HG02759 (cell line): Measurements from ENCODE around the gene EPS8.

Source experiments
- ATAC-seq: cut with Tn5 transposase; IDR thresholded peaks from one replicate; pipeline ENCODE4 v1.9.1; 2021; ENCODE audit warnings: mild to moderate bottlenecking, moderate library complexity; ENCODE audit not compliant: unreplicated experiment

Gene EPS8

GRCh38 chr12:15789220-15790171 lies at the start of gene EPS8:
TSS of gene EPS8 (minus strand) at chr12:15789388. CDS start at chr12:15682951, 106,437 bp downstream.
- ATAC-seq = peak; percentile 95

GRCh38 chr12:15837141-15837790 lies 48.1 kb upstream of the EPS8 start:
- no peak for ATAC-seq

DNA sequence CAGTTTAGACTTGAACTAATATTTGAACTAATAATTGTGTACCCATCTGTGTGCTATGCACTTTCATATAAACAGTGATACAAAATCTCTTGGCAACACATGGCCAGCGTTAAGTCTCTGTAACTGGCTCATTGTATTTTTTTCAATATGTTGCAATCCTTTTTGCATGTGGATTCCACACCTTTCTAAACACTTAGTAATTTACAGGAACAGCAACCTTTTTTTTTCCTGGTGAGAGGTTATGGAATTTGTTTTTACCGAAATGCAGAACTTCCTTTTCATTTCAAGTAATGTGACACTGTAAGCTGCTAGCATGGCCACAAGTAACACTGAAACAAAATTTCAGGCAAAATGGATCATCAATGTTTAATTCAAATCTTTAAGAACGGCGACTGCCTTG lies 45.4 kb upstream of the EPS8 start:
- ATAC-seq = no peak

DNA sequence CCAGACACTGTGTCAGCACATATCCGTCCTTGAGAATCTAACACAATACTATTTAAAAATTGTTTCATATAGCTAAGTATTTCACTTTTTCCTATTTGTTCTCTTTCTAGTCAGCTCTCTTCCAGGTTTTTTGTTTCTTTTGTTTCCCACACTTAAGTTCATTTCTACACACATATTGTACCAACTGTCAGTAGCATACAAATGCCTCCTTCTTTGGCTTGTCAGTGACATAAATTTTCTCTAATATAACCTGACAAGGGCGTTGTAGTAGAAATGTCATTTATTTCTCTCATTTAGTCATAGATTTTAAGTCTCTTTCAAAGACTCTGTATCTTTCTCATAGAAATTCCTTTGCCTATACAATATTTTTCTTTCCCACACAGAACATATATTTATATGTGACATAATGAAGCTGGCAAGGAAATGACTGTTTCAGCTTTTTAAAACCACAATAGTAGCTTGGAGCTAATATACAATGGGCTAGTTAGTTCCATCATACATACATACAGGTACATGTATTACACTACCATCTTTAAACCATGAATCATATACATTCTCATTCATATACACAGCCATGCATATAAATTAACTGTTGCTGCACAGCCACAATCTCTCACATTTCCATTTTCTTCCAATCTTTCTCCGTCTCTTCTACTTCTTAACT lies 42.3 kb upstream of the EPS8 start:
- no peak for ATAC-seq

DNA sequence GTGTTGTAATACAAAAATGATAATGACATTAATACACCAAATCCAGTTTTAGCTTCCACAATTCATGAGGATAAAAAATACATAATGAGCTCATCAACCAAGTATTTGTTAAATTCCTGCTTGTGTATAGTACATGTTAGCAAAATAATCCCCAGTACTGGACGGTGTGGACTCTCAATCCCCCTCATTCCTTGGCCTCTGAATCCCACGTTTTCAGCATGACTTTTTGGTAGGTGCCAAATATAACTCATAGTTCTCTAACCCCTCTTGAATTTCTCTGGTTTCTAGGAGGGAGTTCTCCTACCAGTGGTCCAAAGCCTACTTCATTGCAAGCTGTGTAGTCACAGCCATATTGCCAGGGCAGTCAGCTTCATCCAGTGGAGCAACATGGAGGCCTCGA lies 41.4 kb upstream of the EPS8 start:
- ATAC-seq = no peak

GRCh38 chr12:15829949-15830348 lies 40.8 kb upstream of the EPS8 start:
- ATAC-seq = no peak

- ATAC-seq = no peak
These were observed 40.1 kb upstream of the EPS8 start for GRCh38 chr12:15829255-15829654.

DNA sequence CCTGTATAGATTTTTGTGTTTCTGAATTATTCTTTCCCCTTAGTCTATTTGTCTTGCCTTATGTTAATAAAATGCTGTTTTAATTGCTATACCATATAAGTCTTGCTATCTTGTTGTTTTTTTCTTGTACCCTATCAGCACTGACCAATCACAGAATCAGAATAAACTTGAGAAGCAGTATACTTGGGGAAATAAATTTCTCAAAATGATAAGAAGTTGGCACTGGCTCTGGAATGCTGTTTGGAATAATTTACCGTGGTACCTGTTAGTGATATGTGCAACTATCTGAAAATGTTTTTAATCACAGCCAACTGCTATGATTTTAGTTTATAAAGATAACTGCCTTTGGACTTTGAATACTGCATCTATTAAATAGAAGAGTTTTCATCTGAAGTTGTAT lies 37.9 kb upstream of the EPS8 start:
- no peak for ATAC-seq

DNA sequence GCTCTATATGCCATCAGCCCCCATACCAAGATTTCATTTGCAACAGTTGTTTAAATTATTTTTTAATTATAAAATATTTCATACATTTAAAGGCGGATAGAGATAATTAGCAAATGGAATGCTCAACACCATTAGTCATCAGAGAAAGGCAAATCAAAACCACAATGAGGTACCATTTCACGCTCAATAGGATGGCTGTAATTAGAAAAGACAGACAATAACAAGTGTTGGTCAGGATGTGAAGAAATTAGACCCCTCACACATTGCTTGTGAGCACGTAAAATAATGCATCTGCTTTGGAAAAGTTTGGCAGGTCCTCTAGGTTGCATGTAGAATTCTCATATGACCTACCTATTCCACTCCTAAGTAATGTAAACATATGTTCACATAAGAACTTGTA lies 35.3 kb upstream of the EPS8 start:
- no peak for ATAC-seq

DNA sequence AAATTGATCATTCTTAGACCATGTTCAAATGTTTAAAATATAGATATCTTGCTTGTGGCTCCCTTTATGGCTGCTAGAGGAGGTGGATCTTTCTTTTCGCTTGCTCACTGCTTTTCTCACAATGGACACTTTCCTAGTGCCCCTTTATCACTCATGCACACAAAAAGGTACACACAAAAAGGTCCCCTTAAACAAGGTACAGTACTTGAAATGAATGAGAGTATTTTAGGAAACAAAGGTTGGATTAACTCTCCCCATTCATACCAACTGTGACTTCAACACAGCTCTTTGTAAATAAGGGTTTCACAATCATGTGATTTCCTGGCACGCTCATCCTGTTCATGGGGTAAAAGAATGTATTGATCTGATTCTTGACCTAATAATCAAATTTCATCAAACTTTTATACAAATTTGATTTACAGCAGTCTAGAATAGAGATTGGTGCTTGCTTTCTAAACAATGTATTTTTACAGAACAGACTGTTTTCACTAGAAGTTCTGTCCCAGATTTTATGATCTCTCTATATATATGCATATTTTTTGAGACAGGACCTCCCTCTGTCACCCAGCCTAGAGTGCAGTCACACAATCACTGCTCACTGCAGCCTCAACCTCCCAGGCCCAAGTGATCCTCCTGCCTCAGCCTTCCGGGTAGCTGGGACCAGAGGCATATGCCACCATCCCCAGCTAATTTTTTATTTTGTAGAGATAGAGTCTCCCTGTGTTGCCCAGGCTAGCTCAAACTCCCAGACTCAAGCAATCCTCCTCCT lies 34.4 kb upstream of the EPS8 start:
- ATAC-seq = no peak

DNA sequence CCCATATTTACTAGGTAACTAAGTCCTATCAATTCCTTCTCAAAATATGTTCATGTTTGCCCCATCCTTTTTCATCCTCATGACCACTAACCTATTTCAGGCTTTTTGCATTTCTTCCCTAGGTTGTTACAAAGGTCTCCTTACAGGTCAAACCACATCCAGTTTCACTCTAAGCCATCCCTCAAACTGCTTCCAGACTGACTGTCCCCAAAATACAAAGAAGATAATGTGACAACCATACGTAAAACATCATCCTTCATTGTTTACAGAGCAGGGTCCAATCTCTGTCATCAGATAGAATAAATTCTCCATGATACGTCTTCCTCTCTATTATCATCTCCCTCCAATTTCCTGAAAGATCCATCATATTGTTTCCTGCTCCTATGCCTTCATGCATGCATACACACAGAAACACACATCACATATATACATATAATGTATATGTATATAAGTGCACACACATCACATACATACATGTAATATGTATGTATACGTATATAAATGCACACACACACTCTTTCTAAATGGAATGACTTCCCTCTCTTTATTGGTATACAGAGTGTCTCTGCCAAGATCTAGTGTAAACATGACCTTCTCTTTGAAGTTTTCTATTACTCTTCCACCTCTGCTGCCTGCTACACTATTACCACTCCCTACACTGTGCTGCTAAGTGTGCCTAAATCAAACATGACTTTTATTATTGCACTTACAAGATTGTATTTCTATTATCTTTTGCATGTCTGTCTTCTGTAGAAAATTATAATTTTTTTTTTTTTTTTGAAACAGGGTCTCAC lies 30.7 kb upstream of the EPS8 start:
- ATAC-seq = no peak

GRCh38 chr12:15818418-15818817 lies 29.2 kb upstream of the EPS8 start:
- ATAC-seq = no peak

DNA sequence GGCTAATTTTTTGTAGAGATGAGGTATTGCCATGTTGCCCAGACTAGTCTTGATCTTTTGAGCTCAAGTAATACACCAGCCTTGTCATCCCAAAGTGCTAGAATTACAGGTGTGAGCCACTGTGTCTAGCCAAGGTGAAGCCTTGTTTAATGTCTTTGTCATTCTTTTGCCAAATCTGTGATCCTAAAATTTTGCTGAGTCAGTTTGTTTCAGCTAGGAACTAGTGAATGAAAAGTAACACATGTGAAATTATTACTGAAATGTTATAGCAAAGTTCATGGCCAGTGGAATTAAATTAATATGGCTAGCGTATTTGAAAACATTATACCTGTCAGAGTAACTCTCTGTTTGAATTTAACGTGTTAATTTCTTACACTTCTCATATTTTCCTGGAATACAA lies 26.5 kb upstream of the EPS8 start:
- no peak for ATAC-seq

DNA sequence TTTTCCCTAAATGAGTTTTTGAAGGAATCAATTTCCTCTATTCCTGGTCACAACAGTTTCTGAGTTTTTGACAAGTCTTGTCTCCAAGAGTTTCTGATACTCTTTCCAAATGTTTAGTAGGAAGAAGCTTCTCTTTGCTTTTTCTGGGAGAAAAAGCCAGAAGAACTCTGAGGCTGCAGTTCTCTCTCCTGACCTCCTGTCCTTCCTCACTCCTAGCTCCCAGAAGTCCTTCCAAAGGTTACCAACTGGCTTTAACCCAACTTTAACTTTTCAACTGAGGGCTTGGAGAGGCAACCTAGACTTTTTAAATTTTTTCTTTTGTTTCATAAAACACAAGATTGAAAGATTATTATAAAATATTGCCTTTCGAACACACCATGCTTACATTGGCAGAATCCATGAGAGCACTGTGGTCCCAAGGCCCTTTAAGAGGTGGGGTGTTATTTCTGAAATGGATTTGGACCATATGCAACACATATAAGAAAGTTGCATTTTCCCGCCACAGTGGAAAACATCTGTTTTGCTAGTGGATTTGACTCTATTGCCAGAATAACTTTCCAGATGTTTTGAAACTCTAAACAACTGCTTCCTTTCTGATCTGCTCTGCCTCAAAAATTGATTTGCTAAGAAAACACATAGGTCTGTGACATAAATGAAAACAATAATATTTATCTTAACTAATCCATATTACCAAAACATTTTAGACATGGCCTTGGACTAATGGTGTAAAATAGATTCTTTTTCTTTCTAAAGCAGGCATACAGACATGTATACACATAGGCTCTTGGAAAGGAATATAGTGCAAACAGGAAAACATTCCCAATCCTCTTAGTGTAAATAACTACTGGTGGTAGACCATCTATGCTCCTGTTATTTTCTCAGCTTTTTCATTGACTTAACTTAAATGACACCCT lies 22.3 kb upstream of the EPS8 start:
- no peak for ATAC-seq

DNA sequence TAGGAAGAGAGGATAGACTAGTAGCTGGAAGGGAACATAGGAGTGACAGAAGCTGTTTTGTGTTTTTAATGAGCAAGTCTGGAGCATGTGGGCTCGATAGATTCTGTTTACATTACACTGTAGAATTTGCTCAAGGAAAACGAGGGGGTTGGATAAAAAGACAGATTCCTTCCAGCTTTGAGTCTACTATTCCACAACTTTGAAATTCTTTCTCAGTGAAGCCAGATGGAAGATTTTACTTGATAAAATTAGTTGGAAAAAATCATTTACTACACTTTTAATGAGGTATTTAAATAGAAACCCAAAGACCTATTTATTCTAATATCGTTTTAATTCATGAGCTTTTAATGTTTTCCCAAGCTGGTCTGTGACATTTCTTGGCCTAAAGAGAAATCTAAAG lies 19.5 kb upstream of the EPS8 start:
- no peak for ATAC-seq

DNA sequence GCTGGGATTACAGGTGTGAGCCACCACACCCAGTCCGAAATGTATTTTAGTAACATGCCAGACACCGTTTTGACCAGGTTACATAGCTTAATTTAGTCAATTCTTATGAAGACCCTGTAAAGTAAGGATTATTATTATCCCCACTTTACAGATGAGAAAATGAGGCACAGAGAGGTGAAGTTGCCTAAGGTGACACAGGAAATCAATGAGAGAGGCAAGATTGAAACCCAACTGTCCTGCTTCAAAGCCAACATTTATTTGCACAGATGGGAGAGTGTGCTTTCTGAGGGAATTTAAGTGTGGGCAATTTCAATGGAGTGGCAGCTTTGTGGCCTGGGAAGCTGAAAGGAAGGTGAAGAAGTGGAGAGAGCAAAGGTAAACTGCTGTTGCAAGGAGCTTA lies 19.1 kb upstream of the EPS8 start:
- ATAC-seq = no peak

- ATAC-seq = no peak
These were observed 17.6 kb upstream of the EPS8 start for GRCh38 chr12:15806826-15807225.

- ATAC-seq = no peak
These were observed 12.9 kb upstream of the EPS8 start for GRCh38 chr12:15801770-15802744.
